Memory B cell (primary cell): ENCODE data around the gene RAB8A.
A peak's percentile ranks its signal among the peaks of the same experiment; 100 is the strongest.

Experiments
- ATAC-seq: fragments of 150-1000 bp; cut with Tn5 transposase; 2 replicates; pipeline ENCODE4 v1.10.0; 2021; ENCODE audit warnings: low read depth, mild to moderate bottlenecking, moderate library complexity
- DNase-seq, 2 donors: peaks; one replicate each; pipeline ENCODE4 v3.0.0; 2022; ENCODE audit warnings: low spot score in 2 of 2
- H3K27ac Mint-ChIP-seq: one replicate; pipeline ENCODE4 v1.8.0; 2022; ENCODE audit warnings: mild to moderate bottlenecking, moderate library complexity, mixed read lengths
- H3K27me3 Mint-ChIP-seq: one replicate; pipeline ENCODE4 v1.8.0; 2022; ENCODE audit warnings: mixed read lengths
- H3K36me3 Mint-ChIP-seq: one replicate; pipeline ENCODE4 v1.8.0; 2022; ENCODE audit warnings: mild to moderate bottlenecking, mixed read lengths
- H3K4me1 Mint-ChIP-seq: one replicate; pipeline ENCODE4 v1.8.0; 2022; ENCODE audit warnings: mixed read lengths
- H3K4me3 Mint-ChIP-seq: one replicate; pipeline ENCODE4 v1.8.0; 2022; ENCODE audit warnings: mild to moderate bottlenecking, moderate library complexity, mixed read lengths
- H3K9me3 Mint-ChIP-seq: one replicate; pipeline ENCODE4 v1.8.0; 2022; ENCODE audit warnings: mixed read lengths

RAB8A gene

DNA sequence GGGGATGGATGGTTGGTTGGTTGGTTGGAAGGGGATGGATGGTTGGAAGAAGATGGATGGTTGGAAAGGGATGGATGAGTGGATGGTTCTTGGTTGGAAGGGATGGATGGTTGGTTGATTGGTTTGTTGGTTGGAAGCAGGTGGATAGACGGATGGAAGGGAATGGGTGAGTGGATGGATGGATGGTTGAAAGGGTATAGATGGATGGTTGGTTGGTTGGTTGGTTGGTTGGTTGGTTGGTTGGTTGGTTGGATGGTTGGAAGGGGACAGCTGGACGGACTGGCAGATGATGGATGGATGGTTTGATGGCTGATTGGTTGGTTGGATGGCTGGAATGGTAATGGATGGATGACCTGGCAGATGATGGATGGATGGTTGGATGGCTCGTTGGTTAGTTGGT, 20.0 kb downstream of the RAB8A start:
- ATAC-seq, result no peak
- Mint-ChIP-seq H3K4me1 (peaks cover 25% of the 10 kb centered on the region), H3K27me3 (no peaks in the 10 kb centered on the region), H3K4me3 (no peak overlapping the region), H3K27ac (peak overlapping the region; percentile 54), H3K36me3 (peaks cover 39% of the 10 kb centered on the region), H3K9me3 (peaks cover 11% of the 10 kb centered on the region)
- DNase-seq, result no peak

DNA sequence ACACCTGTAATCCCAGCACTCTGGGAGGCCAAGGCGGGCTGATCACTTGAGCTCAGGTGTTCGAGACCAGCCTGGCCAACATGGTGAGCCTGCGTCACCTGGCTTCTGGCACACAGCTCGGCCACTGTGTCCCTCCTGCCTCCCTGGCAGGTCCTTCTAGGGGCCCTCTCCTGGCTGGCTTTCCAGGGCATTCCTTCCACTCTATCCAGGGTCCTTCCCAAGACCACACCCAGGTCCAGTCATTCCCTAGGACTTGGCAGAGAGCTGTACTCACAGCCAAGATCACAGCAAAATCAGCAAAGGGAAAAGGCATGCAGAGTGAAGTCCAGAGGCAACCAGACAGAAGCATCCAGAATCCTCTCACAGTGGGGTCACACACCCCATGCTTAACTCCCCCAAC, 22.1 kb downstream of the RAB8A start:
- H3K9me3 Mint-ChIP-seq, result peaks cover 11% of the 10 kb centered on the region
- H3K4me1 Mint-ChIP-seq, result peaks cover 27% of the 10 kb centered on the region
- ATAC-seq, result no peak
- no peaks in the 10 kb centered on the region for H3K27me3 Mint-ChIP-seq
- H3K27ac Mint-ChIP-seq, result peak overlapping the region; percentile 58
- DNase-seq, result no peak
- no peak overlapping the region for H3K4me3 Mint-ChIP-seq
- peaks cover 34% of the 10 kb centered on the region for H3K36me3 Mint-ChIP-seq

DNA sequence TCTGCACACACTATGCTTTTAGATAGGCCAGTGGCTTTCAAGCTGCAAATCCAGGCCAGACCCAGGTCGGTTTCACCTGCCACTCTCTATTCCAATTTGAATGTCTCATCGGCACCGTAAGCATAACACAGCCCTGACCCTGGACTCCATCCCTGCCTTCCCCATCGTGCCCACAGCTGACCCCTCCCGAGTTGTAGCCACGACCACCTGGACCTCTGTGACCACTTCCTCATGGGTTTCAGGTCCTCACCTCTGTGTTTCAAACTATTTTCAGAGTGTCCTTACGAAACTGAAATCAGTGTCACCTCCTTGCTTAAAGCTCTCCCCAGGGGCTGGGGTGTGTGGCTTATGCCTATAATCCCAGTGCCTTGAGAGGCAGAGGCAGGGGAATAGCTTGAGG, 22.8 kb downstream of the RAB8A start:
- ATAC-seq, result no peak
- H3K36me3 Mint-ChIP-seq, result peaks cover 29% of the 10 kb centered on the region
- H3K27ac Mint-ChIP-seq, result peak overlapping the region; percentile 6
- H3K4me1 Mint-ChIP-seq, result peaks cover 27% of the 10 kb centered on the region
- no peak for DNase-seq
- no peaks in the 10 kb centered on the region for H3K27me3 Mint-ChIP-seq
- peaks cover 11% of the 10 kb centered on the region for H3K9me3 Mint-ChIP-seq
- no peak overlapping the region for H3K4me3 Mint-ChIP-seq

DNA sequence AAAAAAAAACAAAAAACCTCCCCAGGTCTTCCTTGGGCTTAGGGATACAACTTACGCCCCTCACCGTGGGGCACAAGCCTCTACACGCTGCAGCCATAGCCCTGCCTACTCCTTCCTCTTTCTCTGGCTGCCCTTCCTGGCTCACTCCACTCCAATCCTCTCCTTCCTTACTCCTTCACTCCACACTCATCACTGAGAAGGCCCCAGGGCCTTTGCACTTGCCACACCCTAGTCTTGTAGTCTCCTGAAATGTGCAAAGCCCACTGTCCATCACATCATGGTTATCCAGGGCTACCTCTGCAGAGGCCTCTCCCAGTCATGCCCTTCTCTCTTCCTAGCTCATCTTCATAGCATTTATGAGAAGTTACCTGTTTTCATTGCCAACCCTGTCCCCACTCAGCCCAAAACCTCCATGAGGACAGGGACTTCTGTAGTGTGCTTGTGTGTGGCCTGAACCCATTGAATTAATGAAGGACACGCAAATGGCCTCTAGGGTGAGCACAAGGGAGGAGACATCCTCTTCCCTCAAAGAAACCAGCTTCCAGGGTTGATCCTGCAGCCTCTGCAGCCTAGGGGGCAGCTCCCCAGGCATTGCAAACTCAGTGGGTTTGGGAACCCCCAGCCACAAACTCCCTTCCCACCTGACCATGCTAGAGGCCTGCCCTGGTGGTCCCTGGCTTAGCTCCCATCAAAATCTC, 23.9 kb downstream of the RAB8A start:
- Mint-ChIP-seq H3K27me3 (no peaks in the 10 kb centered on the region), H3K4me3 (peak overlapping the region; percentile 25), H3K4me1 (peaks cover 30% of the 10 kb centered on the region), H3K9me3 (peaks cover 11% of the 10 kb centered on the region), H3K27ac (peak overlapping the region; percentile 7), H3K36me3 (peaks cover 23% of the 10 kb centered on the region)
- ATAC-seq (no peak), DNase-seq (no peak)

DNA sequence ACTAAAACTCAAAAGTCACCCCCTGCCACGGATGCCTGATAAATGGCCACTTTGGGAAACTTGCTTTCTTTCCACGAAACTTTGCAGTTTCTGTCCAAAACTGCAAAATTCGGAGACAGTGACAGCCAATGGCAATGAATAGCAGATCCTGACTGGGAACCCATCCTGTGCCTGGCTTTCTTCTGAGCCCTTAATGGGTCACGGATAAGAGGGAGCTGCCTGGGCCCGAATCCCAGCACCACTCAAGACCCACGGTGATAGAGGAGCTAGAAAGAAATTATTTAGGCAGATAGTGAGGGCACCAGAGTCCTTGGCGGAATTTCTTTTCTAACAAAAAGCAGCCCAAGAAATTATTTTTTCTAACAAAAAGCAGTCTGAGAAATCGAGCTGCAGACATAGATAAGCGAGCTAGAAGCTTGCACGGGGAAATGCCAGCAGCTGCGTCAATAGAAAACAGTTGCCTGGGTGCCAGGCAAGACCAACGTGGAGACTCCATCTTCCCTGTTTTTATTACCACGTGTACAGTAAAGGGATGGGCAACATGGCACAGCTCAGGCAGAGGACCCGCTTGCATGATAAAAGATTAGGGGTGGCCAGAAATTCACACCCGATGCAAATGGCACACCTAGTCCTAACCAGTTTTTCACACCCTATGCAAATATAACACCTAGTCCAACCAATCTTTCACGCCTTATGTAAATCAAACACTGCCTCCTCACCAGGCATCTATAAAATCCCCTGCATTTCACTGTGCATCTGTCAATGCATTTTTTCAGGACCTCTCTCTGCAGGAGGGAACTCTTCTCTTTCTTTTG, 24.7 kb downstream of the RAB8A start:
- Mint-ChIP-seq H3K4me1 (peaks cover 32% of the 10 kb centered on the region), H3K27ac (peak overlapping the region; percentile 25), H3K4me3 (no peak overlapping the region), H3K36me3 (peaks cover 19% of the 10 kb centered on the region), H3K9me3 (peaks cover 7% of the 10 kb centered on the region), H3K27me3 (no peaks in the 10 kb centered on the region)
- ATAC-seq (no peak), DNase-seq (no peak)

DNA sequence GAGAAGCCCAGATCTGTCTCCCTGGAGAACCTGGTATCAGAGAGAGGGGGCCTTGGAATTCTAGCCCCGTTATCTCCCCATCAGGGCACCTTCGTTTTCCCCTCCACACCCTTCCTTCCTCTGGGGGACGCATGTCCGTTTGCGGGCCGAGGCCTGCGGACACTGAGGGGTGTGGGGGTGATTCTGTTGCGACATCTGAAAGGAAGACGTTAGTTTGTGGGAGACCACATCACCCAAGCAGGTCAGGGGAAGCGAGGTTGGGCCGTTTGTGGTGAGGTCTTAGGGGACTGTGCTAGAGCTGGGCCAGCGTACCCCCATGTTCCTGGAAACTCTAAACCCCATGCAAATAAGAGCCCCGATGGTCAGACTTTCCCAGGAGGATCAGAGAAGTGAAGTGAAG, 28.1 kb downstream of the RAB8A start:
- peaks cover 7% of the 10 kb centered on the region for H3K36me3 Mint-ChIP-seq
- no peak for DNase-seq
- H3K4me3 Mint-ChIP-seq, result peak overlapping the region; percentile 39
- H3K27me3 Mint-ChIP-seq, result no peaks in the 10 kb centered on the region
- no peak for ATAC-seq
- peak overlapping the region; percentile 92 for H3K27ac Mint-ChIP-seq
- H3K4me1 Mint-ChIP-seq, result peaks cover 42% of the 10 kb centered on the region
- peaks cover 3% of the 10 kb centered on the region for H3K9me3 Mint-ChIP-seq

DNA sequence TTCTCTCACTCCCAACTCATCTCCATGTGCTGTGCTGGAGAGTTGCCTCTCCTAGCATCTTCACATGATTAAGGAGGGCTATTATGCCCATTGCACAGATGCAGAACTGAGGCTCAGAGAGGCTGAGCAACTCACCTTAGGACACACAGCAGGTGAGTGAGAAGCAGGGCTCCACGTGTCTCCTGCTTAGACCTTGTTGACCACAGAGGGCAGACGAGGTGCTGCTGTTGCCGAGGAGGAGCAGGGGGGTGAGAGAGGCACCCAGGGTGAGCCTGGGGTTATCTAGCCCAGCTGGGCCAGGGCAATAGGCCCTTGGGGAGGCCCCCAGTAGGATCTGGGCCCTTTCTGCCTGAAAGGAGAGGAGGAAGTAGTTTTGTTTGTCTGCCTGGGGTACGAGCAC, 29.4 kb downstream of the RAB8A start:
- ATAC-seq (peak; percentile 60), DNase-seq (peak; percentile 61 to 66)
- peaks cover 3% of the 10 kb centered on the region for H3K9me3 Mint-ChIP-seq
- peak overlapping the region; percentile 52 for H3K4me3 Mint-ChIP-seq
- peak overlapping the region; percentile 98 for H3K27ac Mint-ChIP-seq
- peaks cover 38% of the 10 kb centered on the region for H3K4me1 Mint-ChIP-seq
- no peaks in the 10 kb centered on the region for H3K27me3 Mint-ChIP-seq
- peaks cover 11% of the 10 kb centered on the region for H3K36me3 Mint-ChIP-seq

DNA sequence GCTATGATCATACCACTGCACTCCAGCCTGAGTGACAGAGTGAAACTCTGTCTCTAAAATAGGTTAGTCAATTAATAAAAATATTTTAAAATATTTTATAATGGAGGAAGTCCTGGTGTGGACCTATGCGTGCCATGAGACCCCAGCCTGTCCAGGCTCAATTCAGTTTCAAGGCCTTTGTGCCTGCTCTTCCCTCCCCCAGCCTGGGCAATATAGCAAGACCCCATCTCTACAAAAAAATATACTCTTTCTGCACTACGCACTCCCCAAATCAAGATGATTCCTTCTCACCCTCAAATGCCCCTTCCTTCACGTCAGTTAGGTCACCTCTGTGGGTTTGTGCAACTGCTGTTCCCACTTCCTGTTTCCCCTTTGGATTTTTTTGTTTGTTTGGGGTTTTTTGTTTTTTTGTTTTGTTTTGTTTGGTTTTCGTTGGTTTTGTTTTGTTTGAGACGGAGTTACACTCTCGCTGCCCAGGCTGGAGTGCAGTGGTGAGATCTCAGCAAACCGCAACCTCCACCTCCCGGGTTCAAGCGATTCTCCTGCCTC, 30.4 kb downstream of the RAB8A start:
- no peak for DNase-seq
- H3K27ac Mint-ChIP-seq, result peak overlapping the region; percentile 98
- no peak for ATAC-seq
- H3K36me3 Mint-ChIP-seq, result peaks cover 13% of the 10 kb centered on the region
- peaks cover 34% of the 10 kb centered on the region for H3K4me1 Mint-ChIP-seq
- H3K4me3 Mint-ChIP-seq, result peak overlapping the region; percentile 9
- H3K9me3 Mint-ChIP-seq, result peaks cover 3% of the 10 kb centered on the region
- no peaks in the 10 kb centered on the region for H3K27me3 Mint-ChIP-seq

DNA sequence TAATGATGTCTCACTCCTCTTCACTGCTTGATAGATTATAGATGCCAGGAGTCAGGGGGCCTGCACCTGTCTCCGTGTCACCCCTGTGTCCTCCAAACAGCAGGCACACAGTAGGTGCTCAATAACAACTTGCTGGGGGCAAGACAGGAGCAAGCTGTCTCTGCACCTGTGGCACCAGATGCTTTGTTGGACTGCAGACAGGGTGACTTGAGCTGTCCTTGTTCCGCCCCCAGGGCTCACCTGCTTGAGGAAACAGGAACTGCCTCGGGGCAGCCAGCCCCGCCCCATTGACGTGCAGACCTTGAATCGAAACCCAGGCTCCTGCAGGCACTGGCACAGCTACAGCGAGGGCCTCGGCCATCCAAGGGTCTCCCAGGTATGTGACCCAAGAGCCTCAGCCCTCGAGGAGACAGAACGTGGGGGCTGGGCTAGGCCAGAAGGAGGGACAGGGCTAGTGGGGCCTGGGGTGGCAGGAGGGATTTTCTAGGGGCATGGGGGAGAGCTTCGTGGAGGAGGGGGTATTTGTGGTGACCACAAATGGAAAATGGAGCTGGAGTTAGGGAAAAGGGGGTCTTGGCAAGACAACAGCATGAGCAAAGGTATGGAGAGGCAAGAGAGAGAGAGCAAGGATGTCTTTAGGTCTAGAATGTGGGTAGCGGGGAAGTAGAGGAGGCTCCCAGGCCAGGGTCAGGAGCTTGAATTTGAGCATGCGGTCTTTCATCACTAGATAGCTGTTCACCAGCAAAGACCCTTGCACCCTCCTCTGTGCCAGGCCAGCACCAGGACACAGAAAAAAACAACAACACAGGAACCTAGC, 31.9 kb downstream of the RAB8A start, which contains the start of gene HSH2D:
TSS of gene HSH2D (plus strand) at position 287 of the 817 bp plus-strand sequence. CDS start 5,066 bp downstream, outside the sequence.
- Mint-ChIP-seq H3K4me3 (peak within 1 kb of the TSS; percentile 99), H3K36me3 (peaks cover 13% of the 10 kb centered on the region), H3K9me3 (peaks cover 3% of the 10 kb centered on the region), H3K27ac (peak within 1 kb of the TSS; percentile 98), H3K27me3 (no peaks in the 10 kb centered on the region), H3K4me1 (peaks cover 34% of the 10 kb centered on the region)
- ATAC-seq, result peak; percentile 79
- peak; percentile 84 to 85 for DNase-seq

DNA sequence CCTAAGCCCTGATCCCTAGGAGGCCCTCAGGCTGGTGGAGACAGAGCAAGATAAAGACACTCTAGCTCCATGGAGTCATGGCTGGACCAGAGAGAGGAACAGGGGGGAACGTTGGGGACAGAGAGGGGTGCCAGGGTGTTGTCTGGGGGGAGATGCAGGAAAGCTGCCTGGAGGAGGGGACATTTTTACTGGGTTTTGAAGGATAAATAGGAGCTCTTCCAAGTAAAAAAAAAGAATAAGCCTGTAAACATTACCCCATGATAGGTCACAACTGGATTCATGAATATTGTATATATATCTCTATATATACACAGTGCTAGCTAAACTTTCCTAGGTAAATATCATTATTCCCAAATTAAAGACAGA, 32.5 kb downstream of the RAB8A start:
- Mint-ChIP-seq H3K36me3 (peaks cover 17% of the 10 kb centered on the region), H3K27ac (peak overlapping the region; percentile 98), H3K27me3 (no peaks in the 10 kb centered on the region), H3K4me3 (peak overlapping the region; percentile 99), H3K9me3 (peaks cover 3% of the 10 kb centered on the region), H3K4me1 (peaks cover 39% of the 10 kb centered on the region)
- ATAC-seq (no peak), DNase-seq (no peak)

DNA sequence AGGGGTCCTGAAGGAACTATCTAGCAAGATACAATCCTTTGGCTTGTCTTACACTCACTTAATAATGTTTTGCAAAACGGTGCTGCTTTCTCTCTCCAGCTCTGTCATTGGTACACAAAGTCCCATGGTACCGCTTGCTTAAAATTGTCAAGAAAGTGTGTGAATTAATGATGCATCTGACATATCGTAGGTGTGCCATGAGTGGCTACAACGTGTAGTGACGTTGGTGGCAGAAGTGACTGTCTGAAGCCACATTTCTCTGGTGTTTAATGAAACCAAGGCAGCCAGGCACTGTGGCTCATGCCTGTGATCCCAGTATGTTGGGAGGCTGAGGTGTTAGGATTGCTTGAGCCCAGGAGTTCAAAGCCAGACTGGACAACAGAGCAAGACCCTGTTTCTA, 34.4 kb downstream of the RAB8A start:
- Mint-ChIP-seq H3K9me3 (peaks cover 3% of the 10 kb centered on the region), H3K36me3 (peaks cover 19% of the 10 kb centered on the region), H3K27ac (peak overlapping the region; percentile 98), H3K4me1 (peaks cover 39% of the 10 kb centered on the region), H3K4me3 (peak overlapping the region; percentile 99), H3K27me3 (no peaks in the 10 kb centered on the region)
- DNase-seq (no peak), ATAC-seq (no peak)

DNA sequence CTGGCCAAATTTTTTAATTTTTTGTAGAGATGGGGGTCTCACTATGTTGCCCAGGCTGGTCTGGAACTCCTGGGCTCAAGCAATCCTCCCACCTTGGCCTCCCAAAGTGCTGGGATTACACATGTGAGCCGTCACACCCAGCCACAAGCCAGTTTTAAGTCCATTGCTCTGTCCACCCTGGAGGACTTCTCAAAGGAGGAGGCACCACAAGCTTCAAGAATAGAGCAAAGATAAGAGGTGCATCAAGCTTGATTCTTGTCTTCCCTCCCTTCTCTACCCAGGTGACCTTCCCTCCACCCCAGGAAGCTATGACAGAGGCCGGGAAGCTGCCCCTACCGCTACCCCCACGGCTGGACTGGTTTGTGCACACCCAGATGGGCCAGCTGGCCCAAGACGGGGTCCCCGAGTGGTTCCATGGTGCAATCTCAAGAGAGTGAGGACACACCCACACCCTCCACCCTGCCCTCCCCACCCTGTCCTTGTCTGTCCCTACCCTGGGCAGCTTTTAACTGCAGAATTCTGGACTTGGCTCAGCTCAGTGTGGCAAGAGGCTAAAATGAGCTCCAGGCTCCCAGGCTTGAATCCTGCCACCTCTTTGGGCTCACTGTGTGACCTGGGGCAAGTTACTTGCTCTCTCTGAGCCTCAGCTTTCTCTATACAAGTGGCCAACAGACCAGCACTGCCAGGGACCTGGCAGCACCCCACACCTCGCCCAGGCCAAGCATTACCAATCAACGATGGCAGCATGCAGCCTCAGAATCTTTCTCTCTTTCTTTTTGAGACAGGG, 36.9 kb downstream of the RAB8A start:
- H3K4me1 Mint-ChIP-seq, result peaks cover 25% of the 10 kb centered on the region
- peak overlapping the region; percentile 49 for H3K27ac Mint-ChIP-seq
- H3K4me3 Mint-ChIP-seq, result peak overlapping the region; percentile 69

More for the DNA sequence above, 36.9 kb downstream of the RAB8A start:
- no peak for DNase-seq
- no peak for ATAC-seq
- Mint-ChIP-seq H3K27me3 (no peaks in the 10 kb centered on the region), H3K36me3 (peaks cover 24% of the 10 kb centered on the region), H3K9me3 (no peaks in the 10 kb centered on the region)
